H9 (cell line): ENCODE data around the gene ZNF585A. TPM values are rescaled to one million over a fixed set of nuclear protein-coding genes. Genes with fewer than 3 reads are reported as not detected.
"Not testable (repeated sequence)": the region's sequence is repeated elsewhere in the genome, so short reads cannot be mapped to it uniquely, and the experiment has no call there.

ENCODE experiments used
- DNase-seq: peaks from one replicate; pipeline ENCODE4 v3.0.0-alpha.2; 2017
- H2AFZ ChIP-seq: one replicate; pipeline ENCODE4 v1.6.1; 2013; ENCODE audit warnings: mild to moderate bottlenecking, low read length, control low read depth, moderate library complexity
- H2AK5ac ChIP-seq: 2 replicates; pipeline ENCODE4 v1.6.1; 2013; ENCODE audit warnings: low read length, control low read depth, mixed read lengths; ENCODE audit not compliant: insufficient read length
- H2BK120ac ChIP-seq: one replicate; pipeline ENCODE4 v1.6.1; 2013; ENCODE audit warnings: low read depth, mild to moderate bottlenecking, low read length, control low read depth, inconsistent platforms; ENCODE audit not compliant: poor library complexity, severe bottlenecking
- H2BK12ac ChIP-seq: 2 replicates; pipeline ENCODE4 v1.6.1; 2013; ENCODE audit warnings: low read length, control low read depth, mixed read lengths, low read depth; ENCODE audit not compliant: insufficient read length
- H2BK15ac ChIP-seq: 2 replicates; pipeline ENCODE4 v1.6.1; 2013; ENCODE audit warnings: low read depth, low read length, control low read depth
- H2BK20ac ChIP-seq: one replicate; pipeline ENCODE4 v1.6.1; 2013; ENCODE audit warnings: low read depth, mild to moderate bottlenecking, low read length, control low read depth, inconsistent platforms; ENCODE audit not compliant: poor library complexity, severe bottlenecking
- H2BK5ac ChIP-seq: 2 replicates; pipeline ENCODE4 v1.6.1; 2013; ENCODE audit warnings: low read length, control low read depth, mixed read lengths; ENCODE audit not compliant: insufficient read length
- H3K14ac ChIP-seq: 2 replicates; pipeline ENCODE4 v1.6.1; 2013; ENCODE audit warnings: low read length, control low read depth; ENCODE audit not compliant: insufficient read depth
- H3K18ac ChIP-seq: 2 replicates; pipeline ENCODE4 v1.6.1; 2013; ENCODE audit warnings: low read depth, mild to moderate bottlenecking, mixed read lengths, low read length, control low read depth; ENCODE audit not compliant: insufficient read length
- H3K23ac ChIP-seq: 2 replicates; pipeline ENCODE4 v1.6.1; 2013; ENCODE audit warnings: low read length, control low read depth, mixed read lengths, low read depth; ENCODE audit not compliant: insufficient read length
- H3K23me2 ChIP-seq: 2 replicates; pipeline ENCODE4 v1.6.1; 2013; ENCODE audit warnings: low read depth, mild to moderate bottlenecking, mixed read lengths, low read length, control low read depth; ENCODE audit not compliant: insufficient read length, poor library complexity, severe bottlenecking
- H3K27ac ChIP-seq: 2 replicates; pipeline ENCODE4 v1.5.1; 2013; ENCODE audit warnings: low read length, control low read depth, mixed read lengths, low read depth; ENCODE audit not compliant: insufficient read length
- H3K27me3 ChIP-seq: 2 replicates; pipeline ENCODE4 v1.6.1; 2013; ENCODE audit warnings: low read length, control low read depth, inconsistent platforms; ENCODE audit not compliant: insufficient read depth
- H3K4ac ChIP-seq: 2 replicates; pipeline ENCODE4 v1.6.1; 2013; ENCODE audit warnings: low read depth, mild to moderate bottlenecking, control low read depth, inconsistent platforms, low read length, moderate library complexity
- H3K4me1 ChIP-seq: 2 replicates; pipeline ENCODE4 v1.6.1; 2013; ENCODE audit warnings: low read length, control low read depth, inconsistent platforms; ENCODE audit not compliant: insufficient read depth
- H3K4me2 ChIP-seq: 2 replicates; pipeline ENCODE4 v1.6.1; 2013; ENCODE audit warnings: low read length, control low read depth, mixed read lengths; ENCODE audit not compliant: insufficient read length, insufficient read depth
- H3K56ac ChIP-seq: 2 replicates; pipeline ENCODE4 v1.6.1; 2013; ENCODE audit warnings: low read depth, mild to moderate bottlenecking, mixed read lengths, low read length, control low read depth; ENCODE audit not compliant: insufficient read length
- H3K79me1 ChIP-seq: 2 replicates; pipeline ENCODE4 v1.6.1; 2013; ENCODE audit warnings: low read depth, mild to moderate bottlenecking, moderate library complexity, low read length, control low read depth, inconsistent platforms; ENCODE audit not compliant: insufficient read depth, poor library complexity, severe bottlenecking
- H3K79me2 ChIP-seq: 2 replicates; pipeline ENCODE4 v1.6.1; 2013; ENCODE audit warnings: low read length, control low read depth, inconsistent platforms; ENCODE audit not compliant: insufficient read depth
- H3K9ac ChIP-seq: 2 replicates; pipeline ENCODE4 v1.6.1; 2013; ENCODE audit warnings: low read length, control low read depth, mixed read lengths; ENCODE audit not compliant: insufficient read length; ENCODE audit errors: extremely low read depth
- H3K9me3 ChIP-seq: one replicate; pipeline ENCODE4 v1.6.1; 2013; ENCODE audit warnings: low read depth, low read length, inconsistent platforms; ENCODE audit not compliant: control insufficient read depth
- H3T11ph ChIP-seq: one replicate; pipeline ENCODE4 v1.6.1; 2013; ENCODE audit warnings: mild to moderate bottlenecking, low read length, control low read depth, inconsistent platforms
- H4K20me1 ChIP-seq: one replicate; pipeline ENCODE4 v1.6.1; 2013; ENCODE audit not compliant: control insufficient read depth, insufficient read length, insufficient read depth
- H4K5ac ChIP-seq: 2 replicates; pipeline ENCODE4 v1.6.1; 2013; ENCODE audit warnings: low read depth, mild to moderate bottlenecking, mixed read lengths, low read length, control low read depth; ENCODE audit not compliant: insufficient read length
- H4K8ac ChIP-seq: replicated peaks from 2 replicates; pipeline ENCODE4 v1.6.1; 2013; ENCODE audit warnings: low read length, control low read depth, mixed read lengths, low read depth; ENCODE audit not compliant: insufficient read length
- H4K91ac ChIP-seq: 2 replicates; pipeline ENCODE4 v1.6.1; 2013; ENCODE audit warnings: low read depth, mild to moderate bottlenecking, moderate library complexity, mixed read lengths, low read length, control low read depth; ENCODE audit not compliant: insufficient read length
- H3K27ac Mint-ChIP-seq, 3 experiments: 2 replicates in 2 of 3; 3 replicates in 1 of 3; pipeline ENCODE4 v1.8.0; 2020 to 2021; ENCODE audit warnings: mixed read lengths in 3 of 3, mild to moderate bottlenecking in 1 of 3, moderate library complexity in 1 of 3
- H3K27me3 Mint-ChIP-seq: 2 replicates; pipeline ENCODE4 v1.8.0; 2021; ENCODE audit warnings: low read depth, mild to moderate bottlenecking, moderate library complexity, mixed read lengths
- H3K36me3 Mint-ChIP-seq, 3 experiments: 2 replicates in 2 of 3; 3 replicates in 1 of 3; pipeline ENCODE4 v1.8.0; 2020 to 2021; ENCODE audit warnings: low read depth in 3 of 3, mixed read lengths in 3 of 3; ENCODE audit not compliant: insufficient read depth in 1 of 3
- H3K4me1 Mint-ChIP-seq, 2 experiments: 2 replicates each; pipeline ENCODE4 v1.8.0; 2020; ENCODE audit warnings: mixed read lengths in 2 of 2
- H3K4me3 Mint-ChIP-seq, 2 experiments: 2 replicates in 1 of 2; 3 replicates in 1 of 2; pipeline ENCODE4 v1.8.0; 2020 to 2021; ENCODE audit warnings: mild to moderate bottlenecking in 2 of 2, mixed read lengths in 2 of 2, moderate library complexity in 1 of 2
- H3K9me3 Mint-ChIP-seq, 2 experiments: 2 replicates in 1 of 2; 3 replicates in 1 of 2; pipeline ENCODE4 v1.8.0; 2020; ENCODE audit warnings: mild to moderate bottlenecking in 2 of 2, mixed read lengths in 2 of 2, moderate library complexity in 1 of 2
- CTCF ChIP-seq: fragments of 200-600 bp; sonication (generic); conservative IDR thresholded peaks from 3 replicates; pipeline ENCODE4 v1.8.0; 2021; ENCODE audit warnings: antibody characterized with exemption, mild to moderate bottlenecking
- WGBS: extraction: QIAGEN DNeasy Blood & Tissue Kit; methylation state at CpG from one replicate; pipeline ENCODE4 v1.1.7; 2013; ENCODE audit warnings: missing lambda C conversion rate, low lambda C conversion rate, mixed read lengths; ENCODE audit not compliant: insufficient read length; ENCODE audit errors: extremely low coverage; 5-methylcytosine and 5-hydroxymethylcytosine counted together
- total RNA-seq: library from RNA; stranded (reverse); gene quantifications from 2 replicates; pipeline ENCODE4 v1.2.1, GENCODE V29; 2021

Gene ZNF585A
- total RNA-seq, 1 experiment from 2014 or later = 18.3 TPM

GRCh38 chr19:37127999-37128820 lies 44.3 kb downstream of the ZNF585A start:
- H2BK20ac ChIP-seq = no peak overlapping the region
- no peak overlapping the region for H3K4me3 Mint-ChIP-seq

GRCh38 chr19:37122093-37122492 lies 50.4 kb downstream of the ZNF585A start:
- not testable (repeated sequence) for H2BK12ac ChIP-seq, H3K23me2 ChIP-seq, H2AK5ac ChIP-seq, H3K79me1 ChIP-seq, H3K56ac ChIP-seq, H3K27ac ChIP-seq, H2BK20ac ChIP-seq, H3K27me3 Mint-ChIP-seq, H3T11ph ChIP-seq, H4K8ac ChIP-seq, H3K27ac Mint-ChIP-seq, H3K4me3 Mint-ChIP-seq, H3K4me2 ChIP-seq, H3K23ac ChIP-seq, H2AFZ ChIP-seq, H2BK5ac ChIP-seq, H3K18ac ChIP-seq, H4K5ac ChIP-seq, H4K91ac ChIP-seq, H3K27me3 ChIP-seq, H3K4ac ChIP-seq, H3K4me1 Mint-ChIP-seq, H3K9ac ChIP-seq, H2BK15ac ChIP-seq, H3K4me1 ChIP-seq, H3K79me2 ChIP-seq, H4K20me1 ChIP-seq, H2BK120ac ChIP-seq, DNase-seq, H3K14ac ChIP-seq
- H3K9me3 Mint-ChIP-seq = peaks cover 75 to 81% of the 10 kb centered on the region in 2 experiments
- H3K36me3 Mint-ChIP-seq = peaks cover 31 to 51% (median 32%) of the 10 kb centered on the region in 3 experiments
- WGBS = no CpG with 5 or more reads among the region's 3 CpGs
- peaks cover 46% of the 10 kb centered on the region for H3K9me3 ChIP-seq

More at GRCh38 chr19:37127999-37128820, 44.3 kb downstream of the ZNF585A start:
- no peak overlapping the region for H3K27ac Mint-ChIP-seq
- Histone ChIP-seq H3K23me2 (no peaks in the 10 kb centered on the region), H3K4ac (no peak overlapping the region), H3K4me2 (no peak overlapping the region), H2BK5ac (no peak overlapping the region), H2BK15ac (no peak overlapping the region), H3K14ac (no peak overlapping the region), H4K5ac (no peak overlapping the region), H2BK120ac (no peak overlapping the region), H4K8ac (no peak overlapping the region), H3T11ph (no peak overlapping the region), H3K27me3 (no peaks in the 10 kb centered on the region), H2AK5ac (no peak overlapping the region), H4K20me1 (no peaks in the 10 kb centered on the region), H3K9me3 (peaks cover 93% of the 10 kb centered on the region), H3K56ac (no peak overlapping the region), H2BK12ac (no peak overlapping the region), H3K18ac (no peak overlapping the region), H3K79me1 (no peaks in the 10 kb centered on the region), H4K91ac (no peak overlapping the region), H3K9ac (no peak overlapping the region), H3K79me2 (no peaks in the 10 kb centered on the region), H3K23ac (no peak overlapping the region), H2AFZ (no peak overlapping the region), H3K4me1 (no peaks in the 10 kb centered on the region), H3K27ac (no peak overlapping the region)
- H3K9me3 Mint-ChIP-seq = peaks cover 99 to 100% of the 10 kb centered on the region in 2 experiments
- DNase-seq = no peak
- H3K36me3 Mint-ChIP-seq = peaks cover 64 to 85% (median 69%) of the 10 kb centered on the region in 3 experiments
- no peaks in the 10 kb centered on the region for H3K4me1 Mint-ChIP-seq
- H3K27me3 Mint-ChIP-seq = peaks cover 4% of the 10 kb centered on the region
- TF ChIP-seq CTCF = no peak
- WGBS = no CpG with 5 or more reads among the region's 12 CpGs
